WTC11 (cell line): Measurements from ENCODE around the gene SIN3A. TPM values are rescaled to one million over a fixed set of nuclear protein-coding genes. Genes with fewer than 3 reads are reported as not detected.

ENCODE experiments used
- ATAC-seq: fragments of 200-7000 bp; cut with Tn5 transposase; 2 replicates; pipeline ENCODE4 v1.10.0; 2021; ENCODE audit warnings: mild to moderate bottlenecking, moderate library complexity
- CTCF ChIA-PET: fragments of 300-600 bp; sonication (Branson Sonifier 250); formaldehyde crosslinking; loops from one replicate; lab custom pipeline; 2021; ENCODE audit warnings: antibody characterized with exemption; lab: Charles Lee
- POLR2A ChIA-PET: fragments of 350-600 bp; sonication (Branson Sonifier 250); formaldehyde crosslinking; loops from one replicate; lab custom pipeline; 2021; ENCODE audit warnings: antibody characterized with exemption; lab: Charles Lee
- DNase-seq: peaks from one replicate; pipeline ENCODE4 v3.0.0; 2021; ENCODE audit warnings: low spot score
- H3K27ac Mint-ChIP-seq: 2 replicates; pipeline ENCODE4 v1.8.0; 2021; ENCODE audit warnings: mixed read lengths
- H3K27me3 Mint-ChIP-seq: 2 replicates; pipeline ENCODE4 v1.8.0; 2021; ENCODE audit warnings: low read depth, mild to moderate bottlenecking, moderate library complexity, mixed read lengths
- H3K36me3 Mint-ChIP-seq: 2 replicates; pipeline ENCODE4 v1.8.0; 2021; ENCODE audit warnings: mixed read lengths
- H3K4me1 Mint-ChIP-seq: 2 replicates; pipeline ENCODE4 v1.8.0; 2022; ENCODE audit warnings: mixed read lengths
- H3K4me3 Mint-ChIP-seq: 2 replicates; pipeline ENCODE4 v1.8.0; 2021; ENCODE audit warnings: mild to moderate bottlenecking, moderate library complexity, mixed read lengths
- H3K9me3 Mint-ChIP-seq: 2 replicates; pipeline ENCODE4 v1.8.0; 2021; ENCODE audit warnings: mixed read lengths
- ATF1 ChIP-seq: sonication (generic); formaldehyde crosslinking; IDR thresholded peaks from 2 replicates; pipeline ENCODE4 v1.8.1; 2023; ENCODE audit warnings: mild to moderate bottlenecking, moderate library complexity, missing genetic modification reagents
- JAZF1 ChIP-seq: fragments of 250-450 bp; sonication (Bioruptor Pico); IDR thresholded peaks from 2 replicates; pipeline ENCODE4 v1.9.0; 2021; ENCODE audit warnings: moderate library complexity, mild to moderate bottlenecking, inconsistent platforms
- JUN ChIP-seq: sonication (generic); formaldehyde crosslinking; IDR thresholded peaks from 2 replicates; pipeline ENCODE4 v1.8.0; 2023; ENCODE audit warnings: mild to moderate bottlenecking, missing genetic modification reagents
- NR1H2 ChIP-seq: sonication (generic); formaldehyde crosslinking; IDR thresholded peaks from 2 replicates; pipeline ENCODE4 v1.9.0; 2021; ENCODE audit warnings: mild to moderate bottlenecking, moderate library complexity, missing genetic modification reagents
- SMAD3 ChIP-seq: sonication (generic); formaldehyde crosslinking; IDR thresholded peaks from 2 replicates; pipeline ENCODE4 v1.8.0; 2022; ENCODE audit warnings: missing genetic modification reagents, mild to moderate bottlenecking, borderline replicate concordance
- SP1 ChIP-seq: sonication (generic); formaldehyde crosslinking; conservative IDR thresholded peaks from 2 replicates; pipeline ENCODE4 v1.8.1; 2022; ENCODE audit warnings: missing genetic modification reagents
- ZNF138 ChIP-seq: sonication (generic); formaldehyde crosslinking; conservative IDR thresholded peaks from 2 replicates; pipeline ENCODE4 v1.8.1; 2022; ENCODE audit warnings: mild to moderate bottlenecking, moderate library complexity, missing genetic modification reagents
- ZNF219 ChIP-seq: sonication (generic); formaldehyde crosslinking; IDR thresholded peaks from 2 replicates; pipeline ENCODE4 v1.8.0; 2023; ENCODE audit warnings: missing genetic modification reagents, mild to moderate bottlenecking, borderline replicate concordance
- ZNF317 ChIP-seq: sonication (generic); formaldehyde crosslinking; IDR thresholded peaks from 2 replicates; pipeline ENCODE4 v1.8.1; 2023; ENCODE audit warnings: low read depth, mild to moderate bottlenecking, moderate library complexity, missing genetic modification reagents, borderline replicate concordance
- ZNF416 ChIP-seq: fragments of 250-450 bp; sonication (Bioruptor Pico); IDR thresholded peaks from 2 replicates; pipeline ENCODE4 v1.9.0; 2021; ENCODE audit warnings: mild to moderate bottlenecking, inconsistent platforms
- total RNA-seq: library from RNA; stranded (reverse); gene quantifications from 3 replicates; pipeline ENCODE4 v1.2.3, GENCODE V29; 2021
- TF ChIP-seq, protein P1 (sequence below): sonication (generic); formaldehyde crosslinking; IDR thresholded peaks from 2 replicates; pipeline ENCODE4 v1.8.0; 2023; ENCODE audit warnings: missing genetic modification reagents
- TF ChIP-seq, protein P2 (sequence below): sonication (generic); formaldehyde crosslinking; IDR thresholded peaks from 2 replicates; pipeline ENCODE4 v1.8.1; 2023; ENCODE audit warnings: mild to moderate bottlenecking, missing genetic modification reagents, borderline replicate concordance
- TF ChIP-seq, protein P3 (sequence below): sonication (generic); formaldehyde crosslinking; IDR thresholded peaks from 2 replicates; pipeline ENCODE4 v1.8.0; 2023; ENCODE audit warnings: missing genetic modification reagents, mild to moderate bottlenecking, borderline replicate concordance
- TF ChIP-seq, protein P4 (sequence below): sonication (generic); formaldehyde crosslinking; IDR thresholded peaks from 2 replicates; pipeline ENCODE4 v1.8.0; 2022; ENCODE audit warnings: mild to moderate bottlenecking, missing genetic modification reagents
- TF ChIP-seq, protein P5 (sequence below): sonication (generic); formaldehyde crosslinking; IDR thresholded peaks from 2 replicates; pipeline ENCODE4 v1.8.1; 2022; ENCODE audit warnings: mild to moderate bottlenecking, missing genetic modification reagents, moderate library complexity, borderline replicate concordance
- TF ChIP-seq, protein P6 (sequence below): fragments of 250-450 bp; sonication (Bioruptor Pico); IDR thresholded peaks from 2 replicates; pipeline ENCODE4 v1.9.0; 2021; ENCODE audit warnings: mild to moderate bottlenecking
- TF ChIP-seq, protein P7 (sequence below): sonication (generic); formaldehyde crosslinking; IDR thresholded peaks from 2 replicates; pipeline ENCODE4 v1.8.1; 2023; ENCODE audit warnings: mild to moderate bottlenecking, missing genetic modification reagents

Gene SIN3A
- total RNA-seq, 1 experiment from 2014 or later: 113 TPM

DNA sequence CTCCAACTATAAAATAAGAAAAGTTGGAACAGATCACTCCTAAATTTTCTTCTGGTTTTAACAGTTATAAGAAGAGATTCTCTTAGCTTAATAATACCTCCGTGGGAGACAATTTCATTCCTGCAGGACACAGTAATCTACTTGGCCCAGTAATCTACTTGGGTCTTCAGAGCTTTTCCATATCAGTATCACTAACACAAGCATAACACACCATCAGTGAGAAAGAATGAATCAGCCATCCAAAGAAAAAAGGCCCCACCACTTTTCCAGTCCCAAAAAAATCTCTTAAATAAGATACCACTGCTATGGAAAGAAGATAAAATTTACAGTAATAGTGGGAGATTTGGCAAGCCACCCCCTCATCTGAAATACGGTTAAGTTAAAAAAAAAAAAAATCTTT is 20.2 kb downstream of the SIN3A start:
- DNase-seq: no peak
- no peak for ATAC-seq
- CTCF ChIA-PET: interaction anchor here (1.7 kb wide), 1 partner anchor 63 kb away, joined by 4 read pairs; no protein-coding TSS in a partner anchor
- Mint-ChIP-seq H3K4me1 (no peaks in the 10 kb centered on the region), H3K36me3 (peaks cover 38% of the 10 kb centered on the region), H3K9me3 (no peaks in the 10 kb centered on the region), H3K27me3 (no peaks in the 10 kb centered on the region), H3K27ac (no peak overlapping the region), H3K4me3 (no peak overlapping the region)
- POLR2A ChIA-PET: interaction anchor here (1.1 kb wide), 1 partner anchor 20 kb away, joined by 3 read pairs; the partner anchor contains the start of gene SIN3A
- TF ChIP-seq, protein P1, sequence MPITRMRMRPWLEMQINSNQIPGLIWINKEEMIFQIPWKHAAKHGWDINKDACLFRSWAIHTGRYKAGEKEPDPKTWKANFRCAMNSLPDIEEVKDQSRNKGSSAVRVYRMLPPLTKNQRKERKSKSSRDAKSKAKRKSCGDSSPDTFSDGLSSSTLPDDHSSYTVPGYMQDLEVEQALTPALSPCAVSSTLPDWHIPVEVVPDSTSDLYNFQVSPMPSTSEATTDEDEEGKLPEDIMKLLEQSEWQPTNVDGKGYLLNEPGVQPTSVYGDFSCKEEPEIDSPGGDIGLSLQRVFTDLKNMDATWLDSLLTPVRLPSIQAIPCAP (CRISPR knock-in tag): no peak
- TF ChIP-seq JUN (CRISPR knock-in tag) (no peak), ATF1 (CRISPR knock-in tag) (no peak), ZNF138 (CRISPR knock-in tag) (no peak), ZNF416 (CRISPR knock-in tag) (no peak), NR1H2 (CRISPR knock-in tag) (no peak), SP1 (CRISPR knock-in tag) (no peak), ZNF219 (CRISPR knock-in tag) (no peak), JAZF1 (CRISPR knock-in tag) (no peak), ZNF317 (CRISPR knock-in tag) (no peak), SMAD3 (no peak)
- TF ChIP-seq, protein P2, sequence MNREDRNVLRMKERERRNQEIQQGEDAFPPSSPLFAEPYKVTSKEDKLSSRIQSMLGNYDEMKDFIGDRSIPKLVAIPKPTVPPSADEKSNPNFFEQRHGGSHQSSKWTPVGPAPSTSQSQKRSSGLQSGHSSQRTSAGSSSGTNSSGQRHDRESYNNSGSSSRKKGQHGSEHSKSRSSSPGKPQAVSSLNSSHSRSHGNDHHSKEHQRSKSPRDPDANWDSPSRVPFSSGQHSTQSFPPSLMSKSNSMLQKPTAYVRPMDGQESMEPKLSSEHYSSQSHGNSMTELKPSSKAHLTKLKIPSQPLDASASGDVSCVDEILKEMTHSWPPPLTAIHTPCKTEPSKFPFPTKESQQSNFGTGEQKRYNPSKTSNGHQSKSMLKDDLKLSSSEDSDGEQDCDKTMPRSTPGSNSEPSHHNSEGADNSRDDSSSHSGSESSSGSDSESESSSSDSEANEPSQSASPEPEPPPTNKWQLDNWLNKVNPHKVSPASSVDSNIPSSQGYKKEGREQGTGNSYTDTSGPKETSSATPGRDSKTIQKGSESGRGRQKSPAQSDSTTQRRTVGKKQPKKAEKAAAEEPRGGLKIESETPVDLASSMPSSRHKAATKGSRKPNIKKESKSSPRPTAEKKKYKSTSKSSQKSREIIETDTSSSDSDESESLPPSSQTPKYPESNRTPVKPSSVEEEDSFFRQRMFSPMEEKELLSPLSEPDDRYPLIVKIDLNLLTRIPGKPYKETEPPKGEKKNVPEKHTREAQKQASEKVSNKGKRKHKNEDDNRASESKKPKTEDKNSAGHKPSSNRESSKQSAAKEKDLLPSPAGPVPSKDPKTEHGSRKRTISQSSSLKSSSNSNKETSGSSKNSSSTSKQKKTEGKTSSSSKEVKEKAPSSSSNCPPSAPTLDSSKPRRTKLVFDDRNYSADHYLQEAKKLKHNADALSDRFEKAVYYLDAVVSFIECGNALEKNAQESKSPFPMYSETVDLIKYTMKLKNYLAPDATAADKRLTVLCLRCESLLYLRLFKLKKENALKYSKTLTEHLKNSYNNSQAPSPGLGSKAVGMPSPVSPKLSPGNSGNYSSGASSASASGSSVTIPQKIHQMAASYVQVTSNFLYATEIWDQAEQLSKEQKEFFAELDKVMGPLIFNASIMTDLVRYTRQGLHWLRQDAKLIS: no peak
- TF ChIP-seq, protein P3, sequence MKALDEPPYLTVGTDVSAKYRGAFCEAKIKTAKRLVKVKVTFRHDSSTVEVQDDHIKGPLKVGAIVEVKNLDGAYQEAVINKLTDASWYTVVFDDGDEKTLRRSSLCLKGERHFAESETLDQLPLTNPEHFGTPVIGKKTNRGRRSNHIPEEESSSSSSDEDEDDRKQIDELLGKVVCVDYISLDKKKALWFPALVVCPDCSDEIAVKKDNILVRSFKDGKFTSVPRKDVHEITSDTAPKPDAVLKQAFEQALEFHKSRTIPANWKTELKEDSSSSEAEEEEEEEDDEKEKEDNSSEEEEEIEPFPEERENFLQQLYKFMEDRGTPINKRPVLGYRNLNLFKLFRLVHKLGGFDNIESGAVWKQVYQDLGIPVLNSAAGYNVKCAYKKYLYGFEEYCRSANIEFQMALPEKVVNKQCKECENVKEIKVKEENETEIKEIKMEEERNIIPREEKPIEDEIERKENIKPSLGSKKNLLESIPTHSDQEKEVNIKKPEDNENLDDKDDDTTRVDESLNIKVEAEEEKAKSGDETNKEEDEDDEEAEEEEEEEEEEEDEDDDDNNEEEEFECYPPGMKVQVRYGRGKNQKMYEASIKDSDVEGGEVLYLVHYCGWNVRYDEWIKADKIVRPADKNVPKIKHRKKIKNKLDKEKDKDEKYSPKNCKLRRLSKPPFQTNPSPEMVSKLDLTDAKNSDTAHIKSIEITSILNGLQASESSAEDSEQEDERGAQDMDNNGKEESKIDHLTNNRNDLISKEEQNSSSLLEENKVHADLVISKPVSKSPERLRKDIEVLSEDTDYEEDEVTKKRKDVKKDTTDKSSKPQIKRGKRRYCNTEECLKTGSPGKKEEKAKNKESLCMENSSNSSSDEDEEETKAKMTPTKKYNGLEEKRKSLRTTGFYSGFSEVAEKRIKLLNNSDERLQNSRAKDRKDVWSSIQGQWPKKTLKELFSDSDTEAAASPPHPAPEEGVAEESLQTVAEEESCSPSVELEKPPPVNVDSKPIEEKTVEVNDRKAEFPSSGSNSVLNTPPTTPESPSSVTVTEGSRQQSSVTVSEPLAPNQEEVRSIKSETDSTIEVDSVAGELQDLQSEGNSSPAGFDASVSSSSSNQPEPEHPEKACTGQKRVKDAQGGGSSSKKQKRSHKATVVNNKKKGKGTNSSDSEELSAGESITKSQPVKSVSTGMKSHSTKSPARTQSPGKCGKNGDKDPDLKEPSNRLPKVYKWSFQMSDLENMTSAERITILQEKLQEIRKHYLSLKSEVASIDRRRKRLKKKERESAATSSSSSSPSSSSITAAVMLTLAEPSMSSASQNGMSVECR (CRISPR knock-in tag): no peak
- TF ChIP-seq, protein P4, sequence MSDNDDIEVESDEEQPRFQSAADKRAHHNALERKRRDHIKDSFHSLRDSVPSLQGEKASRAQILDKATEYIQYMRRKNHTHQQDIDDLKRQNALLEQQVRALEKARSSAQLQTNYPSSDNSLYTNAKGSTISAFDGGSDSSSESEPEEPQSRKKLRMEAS (CRISPR knock-in tag): no peak
- TF ChIP-seq, protein P5, sequence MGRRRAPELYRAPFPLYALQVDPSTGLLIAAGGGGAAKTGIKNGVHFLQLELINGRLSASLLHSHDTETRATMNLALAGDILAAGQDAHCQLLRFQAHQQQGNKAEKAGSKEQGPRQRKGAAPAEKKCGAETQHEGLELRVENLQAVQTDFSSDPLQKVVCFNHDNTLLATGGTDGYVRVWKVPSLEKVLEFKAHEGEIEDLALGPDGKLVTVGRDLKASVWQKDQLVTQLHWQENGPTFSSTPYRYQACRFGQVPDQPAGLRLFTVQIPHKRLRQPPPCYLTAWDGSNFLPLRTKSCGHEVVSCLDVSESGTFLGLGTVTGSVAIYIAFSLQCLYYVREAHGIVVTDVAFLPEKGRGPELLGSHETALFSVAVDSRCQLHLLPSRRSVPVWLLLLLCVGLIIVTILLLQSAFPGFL (CRISPR knock-in tag): no peak
- TF ChIP-seq, protein P6, sequence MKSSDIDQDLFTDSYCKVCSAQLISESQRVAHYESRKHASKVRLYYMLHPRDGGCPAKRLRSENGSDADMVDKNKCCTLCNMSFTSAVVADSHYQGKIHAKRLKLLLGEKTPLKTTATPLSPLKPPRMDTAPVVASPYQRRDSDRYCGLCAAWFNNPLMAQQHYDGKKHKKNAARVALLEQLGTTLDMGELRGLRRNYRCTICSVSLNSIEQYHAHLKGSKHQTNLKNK (CRISPR knock-in tag): no peak
- TF ChIP-seq, protein P7, sequence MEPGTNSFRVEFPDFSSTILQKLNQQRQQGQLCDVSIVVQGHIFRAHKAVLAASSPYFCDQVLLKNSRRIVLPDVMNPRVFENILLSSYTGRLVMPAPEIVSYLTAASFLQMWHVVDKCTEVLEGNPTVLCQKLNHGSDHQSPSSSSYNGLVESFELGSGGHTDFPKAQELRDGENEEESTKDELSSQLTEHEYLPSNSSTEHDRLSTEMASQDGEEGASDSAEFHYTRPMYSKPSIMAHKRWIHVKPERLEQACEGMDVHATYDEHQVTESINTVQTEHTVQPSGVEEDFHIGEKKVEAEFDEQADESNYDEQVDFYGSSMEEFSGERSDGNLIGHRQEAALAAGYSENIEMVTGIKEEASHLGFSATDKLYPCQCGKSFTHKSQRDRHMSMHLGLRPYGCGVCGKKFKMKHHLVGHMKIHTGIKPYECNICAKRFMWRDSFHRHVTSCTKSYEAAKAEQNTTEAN (CRISPR knock-in tag): no peak
